Stimulated activated CD4-positive, alpha-beta T cell treated with anti-CD3 and anti-CD28 coated beads, Interleukin-1b, Interleukin-23, amount 100 ng/mL, for 4 hours (primary cell): Measurements from ENCODE around the gene MBP.
"Not testable (repeated sequence)": the region's sequence is repeated elsewhere in the genome, so short reads cannot be mapped to it uniquely, and the experiment has no call there.

Experiments
- DNase-seq, 2 donors: peaks; one replicate each; pipeline ENCODE4 v3.0.0-alpha.2; 2020; ENCODE audit warnings: low read depth in 2 of 2

The MBP gene

DNA sequence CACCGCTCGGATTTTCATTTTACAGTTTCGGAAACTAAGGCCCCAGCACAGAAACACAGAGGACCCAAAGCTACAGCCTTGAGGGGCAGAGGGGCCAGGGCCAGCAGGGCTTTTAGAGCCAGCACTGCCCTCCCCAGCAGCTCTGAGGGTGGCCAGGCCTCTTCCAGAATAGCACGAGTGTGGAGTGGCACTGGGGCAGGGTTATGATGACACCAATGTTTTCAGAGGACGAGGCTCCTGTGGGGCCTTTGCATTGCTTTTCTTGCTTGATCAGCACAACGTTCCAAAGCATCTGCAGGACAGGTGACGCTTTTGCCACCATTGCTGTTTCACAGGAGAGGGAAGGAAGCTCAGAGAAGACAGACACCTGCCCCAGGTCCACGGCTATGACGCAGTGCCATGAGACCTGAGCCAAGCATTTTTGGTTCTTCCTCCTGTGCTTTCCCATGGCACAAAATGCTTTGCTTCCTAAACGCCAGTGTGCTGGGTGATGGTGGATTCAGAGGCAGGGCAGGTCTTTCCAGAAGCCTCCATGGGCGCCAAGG, 126.9 kb downstream of the MBP start:
- no peak for DNase-seq

DNA sequence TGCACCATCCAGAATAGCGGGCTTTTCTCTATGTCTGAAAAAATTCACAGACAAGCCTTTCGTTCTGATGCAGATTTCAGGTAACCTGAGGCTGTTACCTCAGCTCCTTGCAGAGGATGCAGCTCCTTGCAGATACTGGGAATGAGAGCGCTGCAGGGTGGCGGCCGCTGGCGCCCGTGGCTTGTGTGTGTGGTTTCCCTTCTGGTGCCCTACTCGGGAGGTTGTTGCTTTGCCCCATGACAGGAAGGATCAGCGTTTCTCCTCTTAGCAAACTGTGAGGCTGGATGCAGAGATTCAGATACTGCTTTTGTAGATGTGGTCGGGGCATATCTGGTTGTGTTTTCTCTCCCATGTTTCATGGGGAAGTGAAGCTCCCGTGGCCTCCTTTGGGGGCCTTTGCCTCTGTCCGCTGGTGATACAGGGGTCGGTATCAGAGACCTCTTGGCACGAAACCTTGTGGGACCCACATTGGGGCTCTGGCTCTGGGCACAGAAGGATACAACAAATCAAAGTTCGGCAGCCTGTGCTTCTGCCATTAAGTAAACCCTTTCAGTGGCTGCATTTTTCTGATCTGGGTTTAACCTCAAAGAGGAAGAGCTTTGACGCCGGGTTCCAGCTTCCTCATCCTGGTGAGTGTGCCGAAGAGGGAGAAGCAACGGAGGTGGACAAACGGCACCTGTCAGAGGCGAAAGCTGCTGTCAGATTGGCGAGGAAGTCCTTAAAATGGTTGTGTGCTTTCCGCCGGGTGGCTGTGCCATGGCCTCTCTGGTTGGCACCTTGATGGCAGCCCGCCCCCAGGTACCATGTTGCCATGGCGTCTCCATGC, 127.8 kb downstream of the MBP start:
- DNase-seq = no peak

DNA sequence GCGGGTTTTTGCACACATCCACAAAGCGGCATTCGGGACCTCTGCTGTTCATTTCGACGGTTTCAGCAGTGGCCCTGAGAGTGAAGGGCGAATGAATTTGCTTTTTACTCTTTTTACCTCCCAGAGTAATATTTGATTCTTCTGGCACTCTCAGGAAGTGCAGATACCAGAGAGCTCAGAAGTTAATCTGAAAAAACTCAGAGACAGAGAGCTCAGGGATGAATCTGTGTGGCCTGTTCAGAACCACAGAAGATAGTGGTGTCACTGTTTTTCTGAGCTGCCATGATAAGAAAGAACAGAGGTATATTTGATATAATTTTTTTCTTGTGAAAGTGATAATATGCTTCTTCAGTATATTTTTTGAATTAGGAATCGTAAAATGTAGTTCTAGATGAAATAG, 129.3 kb downstream of the MBP start:
- DNase-seq = no peak

GRCh38 chr18:77002496-77002895, 130.1 kb downstream of the MBP start:
- DNase-seq = no peak

- DNase-seq = no peak
These were observed 130.6 kb downstream of the MBP start for GRCh38 chr18:77001979-77002378.

- no peak for DNase-seq
These were observed 131.5 kb downstream of the MBP start for GRCh38 chr18:77001041-77001440.

DNA sequence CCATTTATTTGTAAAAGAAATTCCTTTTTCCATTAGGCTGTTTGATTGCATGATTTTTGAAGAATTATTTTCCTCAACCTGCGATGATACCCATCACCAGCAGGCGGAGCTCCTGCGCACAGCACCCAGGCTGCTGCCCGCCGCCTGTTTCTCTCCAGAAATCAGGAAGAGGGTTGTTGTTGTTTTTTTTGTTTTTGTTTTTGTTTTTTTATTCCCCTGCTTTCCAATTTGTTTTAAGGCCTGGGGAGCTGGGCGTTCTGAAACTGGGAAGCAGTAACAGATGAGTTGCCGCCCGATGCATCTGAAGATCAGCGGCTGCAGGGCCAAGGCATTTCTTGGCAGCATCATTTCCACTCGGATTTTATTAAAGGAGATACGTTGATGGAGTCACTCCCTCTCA, 132.1 kb downstream of the MBP start:
- peak; percentile 41 to 42 for DNase-seq

DNA sequence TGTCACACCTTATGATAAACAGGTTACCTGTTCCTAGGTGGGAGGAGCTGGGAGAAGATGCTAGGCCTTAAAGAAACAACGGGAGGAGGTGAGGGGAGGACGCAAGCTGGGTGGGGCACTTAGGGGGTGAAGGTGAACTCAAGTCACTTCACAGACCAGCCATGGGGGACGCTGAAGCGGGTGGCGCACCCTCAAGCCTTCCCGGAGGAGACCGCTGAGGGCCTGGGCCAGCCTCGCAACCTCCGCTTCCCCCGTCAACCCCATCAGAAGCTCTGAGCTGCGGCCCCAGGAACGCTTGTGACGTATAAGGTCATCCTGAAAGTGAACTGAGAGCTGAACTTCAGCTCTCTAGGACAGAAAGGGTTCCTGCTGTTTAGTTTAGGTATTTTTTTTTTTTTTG, 133.5 kb downstream of the MBP start:
- DNase-seq = no peak

- no peak for DNase-seq
These were observed 134.4 kb downstream of the MBP start for GRCh38 chr18:76997951-76998808.

DNA sequence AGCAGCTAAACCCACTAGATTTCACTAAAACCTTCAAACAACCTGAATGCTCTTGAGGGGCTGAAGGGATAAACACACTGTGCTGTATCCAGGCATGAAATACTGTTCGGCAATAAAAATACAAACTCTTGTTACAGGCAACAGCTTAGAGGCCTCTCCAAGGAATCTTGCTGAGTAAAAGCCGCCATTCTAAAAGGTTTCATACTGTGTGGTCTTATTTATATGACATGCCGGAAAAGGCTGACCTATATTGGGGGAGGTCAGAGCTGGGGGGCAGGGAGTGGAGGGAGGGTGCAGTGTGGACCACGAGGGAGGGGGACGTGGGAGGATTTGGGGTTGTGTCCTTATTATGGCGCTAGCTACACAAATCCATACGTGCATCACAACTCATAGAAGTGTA, 136.2 kb downstream of the MBP start:
- DNase-seq = no peak

- DNase-seq = no peak
These were observed 136.7 kb downstream of the MBP start for GRCh38 chr18:76995896-76996295.

DNA sequence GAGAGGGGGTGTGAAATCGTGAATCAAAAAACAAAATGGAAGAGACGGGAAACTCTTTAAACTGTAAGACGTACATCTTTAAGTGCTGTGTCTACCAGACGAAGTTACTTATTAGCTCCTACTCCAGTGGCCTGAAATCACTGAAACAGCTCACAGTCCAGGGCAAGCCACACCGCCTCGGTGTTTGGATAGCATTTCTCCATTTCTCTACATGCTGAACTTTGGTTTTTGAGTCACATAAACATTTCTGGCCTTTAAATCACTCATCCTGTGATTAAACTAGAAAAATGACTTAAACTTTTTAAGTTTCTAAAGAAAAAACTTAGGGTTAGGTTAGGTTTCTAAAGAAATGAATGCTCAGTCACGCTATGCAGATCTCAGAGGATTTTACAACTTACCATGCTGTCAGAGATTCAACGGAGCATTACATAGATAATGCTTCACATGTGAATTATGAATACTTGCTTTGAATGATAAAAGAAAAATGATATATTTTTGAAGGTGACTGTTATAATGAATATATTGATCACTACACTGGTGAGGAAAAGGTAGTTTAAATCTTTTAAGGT, 138.4 kb downstream of the MBP start:
- DNase-seq = no peak

- no peak for DNase-seq
These were observed 139.0 kb downstream of the MBP start for GRCh38 chr18:76993573-76993972.

GRCh38 chr18:76993085-76993382, 139.5 kb downstream of the MBP start:
- no peak for DNase-seq

DNA sequence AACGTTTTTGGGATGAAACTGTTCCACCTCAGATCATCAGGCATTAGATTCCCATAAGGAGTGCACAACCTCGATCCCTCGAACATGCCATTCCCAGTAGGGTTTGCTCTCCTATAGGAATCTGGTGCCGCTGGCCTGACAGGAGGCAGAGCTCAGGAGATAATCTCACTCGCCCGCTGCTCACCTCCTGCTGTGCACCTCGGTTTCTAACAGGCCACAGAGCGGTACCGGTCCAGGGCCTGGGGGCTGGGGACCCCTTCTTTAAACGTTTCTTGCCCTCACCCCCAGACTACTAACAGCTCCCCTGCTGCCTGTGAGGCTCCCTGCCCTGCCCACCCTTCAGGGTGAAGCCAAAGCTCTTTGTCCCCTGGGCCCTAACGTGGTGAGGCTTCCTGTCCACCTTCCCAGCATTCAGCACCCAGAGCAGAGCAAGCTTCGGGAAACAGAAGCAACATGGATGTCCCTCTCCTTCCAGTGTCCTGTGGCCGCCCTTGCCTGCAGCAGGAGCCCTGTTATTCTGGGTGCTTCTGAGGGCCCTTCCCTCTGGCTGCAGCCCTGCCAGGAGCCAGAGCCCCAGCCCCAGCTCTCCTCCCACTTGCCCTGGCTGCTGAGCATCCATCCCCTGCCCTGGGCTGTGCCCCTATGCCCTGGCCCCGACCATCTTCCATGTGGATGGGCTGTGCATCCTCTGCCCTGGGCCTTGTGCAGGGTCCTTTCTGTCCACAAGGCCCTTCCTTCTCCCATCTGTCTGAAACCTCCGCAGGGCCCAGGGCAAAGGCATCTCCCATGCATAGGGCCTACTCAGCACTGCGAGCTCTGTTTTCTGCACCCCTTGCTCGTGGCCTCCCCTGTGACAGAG, 140.1 kb downstream of the MBP start:
- no peak for DNase-seq

GRCh38 chr18:76991021-76991688, 141.4 kb downstream of the MBP start:
- no peak for DNase-seq

DNA sequence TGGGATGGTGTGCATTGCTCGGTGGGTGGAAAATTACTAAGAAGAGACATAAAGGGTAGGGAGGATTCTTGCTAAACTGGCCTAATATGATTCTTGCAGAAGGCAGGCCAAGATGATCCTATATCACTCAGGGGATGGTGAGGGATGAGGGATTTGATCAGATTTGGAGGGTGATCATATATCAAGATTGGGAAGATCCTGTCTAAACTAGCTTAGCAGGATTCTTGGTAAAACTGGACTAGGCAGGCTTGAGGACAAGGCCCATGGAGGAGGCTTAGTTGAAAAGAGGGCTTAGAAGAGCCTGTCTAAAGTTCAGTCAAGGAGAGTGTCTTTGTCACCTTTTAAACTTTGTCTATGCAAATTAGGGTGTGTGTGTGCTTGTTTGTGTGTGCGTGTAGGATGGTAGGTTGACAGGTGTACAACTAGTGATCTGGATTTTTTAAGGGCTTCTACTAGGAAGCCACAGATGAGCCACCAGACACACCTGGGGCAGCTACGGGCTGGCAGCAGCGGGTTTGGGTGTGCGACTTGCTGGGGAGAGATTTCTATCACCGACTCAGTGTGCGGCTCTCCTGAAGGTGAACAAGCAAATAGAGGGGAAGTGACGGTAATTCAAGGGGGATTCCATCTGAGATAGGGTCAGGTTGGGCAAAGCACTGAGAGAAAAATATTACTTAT, 142.1 kb downstream of the MBP start:
- DNase-seq = not testable (repeated sequence)

DNA sequence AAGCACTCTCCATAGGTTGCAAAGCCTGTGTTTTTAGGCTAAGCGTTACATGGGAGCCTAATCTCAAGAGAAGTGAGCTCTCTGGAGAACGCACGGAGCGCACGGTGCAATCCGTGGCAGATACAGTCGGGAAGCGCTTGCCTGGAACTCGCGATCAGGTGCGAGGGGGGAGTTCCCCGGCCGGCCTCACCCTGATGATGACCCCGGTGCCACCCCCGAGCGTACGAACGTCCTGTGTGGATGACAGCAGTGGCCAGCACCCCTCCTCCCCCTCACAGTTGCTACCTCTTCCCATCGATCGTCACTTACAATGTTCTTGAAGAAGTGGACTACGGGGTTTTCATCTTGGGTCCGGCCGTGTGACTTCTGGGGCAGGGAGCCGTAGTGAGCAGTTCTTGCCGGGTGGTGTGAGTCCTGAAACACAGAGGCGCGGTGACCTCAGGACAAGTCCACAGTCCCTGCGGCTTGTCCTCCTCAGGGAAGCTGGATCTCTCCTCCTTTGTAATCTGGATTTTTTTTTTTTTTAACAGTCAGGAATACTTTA, 142.9 kb downstream of the MBP start:
- no peak for DNase-seq

DNA sequence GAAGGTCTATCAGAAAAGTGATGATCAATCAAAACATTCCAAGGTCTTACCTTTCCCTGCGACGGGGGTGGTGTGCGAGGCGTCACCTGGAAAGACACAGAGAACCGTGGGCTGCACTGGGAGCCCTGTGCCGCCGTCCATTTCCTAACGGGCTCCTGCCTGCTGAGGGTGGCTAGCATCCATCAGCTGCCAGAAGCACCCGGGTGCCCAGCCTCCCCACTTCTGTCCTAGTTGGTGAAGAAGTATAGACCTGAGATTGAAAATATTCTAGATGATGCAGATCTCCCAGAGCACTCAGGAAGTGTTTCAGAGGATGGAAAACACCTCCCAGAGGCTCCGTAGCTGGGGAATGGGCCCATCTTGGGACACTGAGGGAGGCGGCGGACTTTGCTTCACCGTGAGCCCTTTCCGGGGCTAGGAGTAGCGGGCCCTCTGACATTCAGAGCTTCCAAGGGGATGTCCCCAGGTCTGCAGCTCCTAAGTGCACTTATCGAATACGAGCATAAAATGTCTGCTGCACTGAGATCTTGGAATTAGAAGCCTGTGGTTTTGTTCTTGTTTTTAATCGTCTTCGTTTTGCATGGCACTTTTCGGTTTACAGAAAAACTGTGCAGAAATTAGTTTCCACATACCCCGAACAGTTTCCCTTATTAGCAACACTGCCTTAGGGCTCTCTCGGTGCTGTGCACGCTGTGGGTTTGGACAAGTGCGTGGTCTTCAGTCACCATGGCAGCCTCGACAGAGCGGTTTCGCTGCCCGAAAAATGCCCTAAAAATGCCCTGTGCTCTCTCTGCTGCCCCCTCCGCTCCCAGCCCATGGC, 143.5 kb downstream of the MBP start:
- no peak for DNase-seq
